ENCODE results near the gene RBM15B.

RBM15B gene

GRCh38 chr3:51354731-51355615 lies 36.1 kb upstream of the RBM15B start:
- DNase-seq (ENCODE audit: low read depth), result no peak
- no peak for TF ChIP-seq CTCF (conservative IDR thresholded peaks at IDR 0.05; ENCODE audit: low read depth, low read length)
- no peak overlapping the region for H3K4me3 ChIP-seq (ENCODE audit: low read depth, low read length)

- H3K4me3 ChIP-seq (ENCODE audit: low read depth, low read length), result no peak overlapping the region
- DNase-seq (ENCODE audit: low read depth), result no peak
- no peak for TF ChIP-seq CTCF (conservative IDR thresholded peaks at IDR 0.05; ENCODE audit: low read depth, low read length)
Observed at GRCh38 chr3:51355891-51356578, 35.0 kb upstream of the RBM15B start.

- no peak overlapping the region for H3K4me3 ChIP-seq (ENCODE audit: low read depth, low read length)
- TF ChIP-seq CTCF (conservative IDR thresholded peaks at IDR 0.05; ENCODE audit: low read depth, low read length), result no peak
- no peak for DNase-seq (ENCODE audit: low read depth)
Observed at GRCh38 chr3:51357856-51358255, 33.2 kb upstream of the RBM15B start.

- no peak for TF ChIP-seq CTCF (conservative IDR thresholded peaks at IDR 0.05; ENCODE audit: low read depth, low read length)
- no peak overlapping the region for H3K4me3 ChIP-seq (ENCODE audit: low read depth, low read length)
- DNase-seq (ENCODE audit: low read depth), result no peak
Observed at GRCh38 chr3:51358981-51359380, 32.1 kb upstream of the RBM15B start.

- no peak for DNase-seq (ENCODE audit: low read depth)
- H3K4me3 ChIP-seq (ENCODE audit: low read depth, low read length), result no peak overlapping the region
- TF ChIP-seq CTCF (conservative IDR thresholded peaks at IDR 0.05; ENCODE audit: low read depth, low read length), result no peak
Observed at GRCh38 chr3:51360806-51361205, 30.3 kb upstream of the RBM15B start.

- H3K4me3 ChIP-seq (ENCODE audit: low read depth, low read length), result no peak overlapping the region
- DNase-seq (ENCODE audit: low read depth), result no peak
- TF ChIP-seq CTCF (conservative IDR thresholded peaks at IDR 0.05; ENCODE audit: low read depth, low read length), result no peak
Observed at GRCh38 chr3:51361746-51362145, 29.3 kb upstream of the RBM15B start.
